MM.1S (cell line): ENCODE measurements around the gene TTC33.

Experiments
- DNase-seq: peaks from one replicate; pipeline ENCODE4 v3.0.0-alpha.2; 2015
- H2AFZ ChIP-seq: fragments of 300-600 bp; sonication (generic); 2 replicates; pipeline ENCODE4 v1.6.0; 2016; ENCODE audit warnings: antibody characterized with exemption, low read length
- H3F3A ChIP-seq: fragments of 300-600 bp; sonication (generic); 2 replicates; pipeline ENCODE4 v1.6.1; 2016; ENCODE audit warnings: mild to moderate bottlenecking, antibody characterized with exemption, low read length, moderate library complexity, mixed read lengths; ENCODE audit not compliant: insufficient read depth
- H3K27ac ChIP-seq: fragments of 300-600 bp; sonication (generic); 2 replicates; pipeline ENCODE4 v1.5.1; 2016; ENCODE audit warnings: mild to moderate bottlenecking, low read length
- H3K27me3 ChIP-seq: fragments of 300-600 bp; sonication (generic); replicated peaks from 2 replicates; pipeline ENCODE4 v1.6.0; 2016; ENCODE audit warnings: low read length; ENCODE audit not compliant: insufficient read depth
- H3K36me3 ChIP-seq: fragments of 300-600 bp; sonication (generic); replicated peaks from 2 replicates; pipeline ENCODE4 v1.6.1; 2016; ENCODE audit warnings: mild to moderate bottlenecking, low read length, mixed read lengths; ENCODE audit not compliant: insufficient read depth
- H3K4me1 ChIP-seq: fragments of 300-600 bp; sonication (generic); 2 replicates; pipeline ENCODE4 v1.6.1; 2016; ENCODE audit warnings: low read length, mixed read lengths
- H3K4me2 ChIP-seq: fragments of 300-600 bp; sonication (generic); 2 replicates; pipeline ENCODE4 v1.6.0; 2016; ENCODE audit warnings: low read depth, low read length
- H3K4me3 ChIP-seq: fragments of 300-600 bp; sonication (generic); 2 replicates; pipeline ENCODE4 v1.5.1; 2016; ENCODE audit warnings: low read length, mixed read lengths
- H3K79me2 ChIP-seq: fragments of 300-600 bp; sonication (generic); 2 replicates; pipeline ENCODE4 v1.6.1; 2016; ENCODE audit warnings: mixed run types, low read length, mixed read lengths
- H3K9ac ChIP-seq: fragments of 300-600 bp; sonication (generic); 2 replicates; pipeline ENCODE4 v1.6.1; 2016; ENCODE audit warnings: low read length, mixed read lengths
- H3K9me2 ChIP-seq: fragments of 300-600 bp; sonication (generic); replicated peaks from 2 replicates; pipeline ENCODE4 v1.6.1; 2016; ENCODE audit warnings: mild to moderate bottlenecking, low read length, mixed read lengths; ENCODE audit not compliant: insufficient read depth
- H3K9me3 ChIP-seq: fragments of 300-600 bp; sonication (generic); replicated peaks from 2 replicates; pipeline ENCODE4 v1.6.1; 2016; ENCODE audit warnings: mild to moderate bottlenecking, low read length, mixed read lengths; ENCODE audit not compliant: insufficient read depth
- H4K20me1 ChIP-seq: fragments of 300-600 bp; sonication (generic); 2 replicates; pipeline ENCODE4 v1.6.1; 2016; ENCODE audit warnings: mild to moderate bottlenecking, low read length, moderate library complexity, mixed read lengths; ENCODE audit not compliant: insufficient read depth
- EZH2 ChIP-seq: fragments of 300-600 bp; sonication (generic); optimal IDR thresholded peaks from 2 replicates; pipeline ENCODE3; 2017; ENCODE audit warnings: low read depth, mild to moderate bottlenecking, antibody characterized with exemption, low read length, mixed read lengths
- EZH2phosphoT487 ChIP-seq: fragments of 300-600 bp; sonication (generic); IDR thresholded peaks from 2 replicates; pipeline ENCODE4 v1.6.1; 2018; ENCODE audit warnings: antibody characterized with exemption, low read length
- TF ChIP-seq, protein P1 (sequence below): fragments of 300-600 bp; sonication (generic); IDR thresholded peaks from 2 replicates; pipeline ENCODE4 v1.5.1; 2016; ENCODE audit warnings: antibody characterized with exemption, low read length, mixed read lengths

The TTC33 gene

DNA sequence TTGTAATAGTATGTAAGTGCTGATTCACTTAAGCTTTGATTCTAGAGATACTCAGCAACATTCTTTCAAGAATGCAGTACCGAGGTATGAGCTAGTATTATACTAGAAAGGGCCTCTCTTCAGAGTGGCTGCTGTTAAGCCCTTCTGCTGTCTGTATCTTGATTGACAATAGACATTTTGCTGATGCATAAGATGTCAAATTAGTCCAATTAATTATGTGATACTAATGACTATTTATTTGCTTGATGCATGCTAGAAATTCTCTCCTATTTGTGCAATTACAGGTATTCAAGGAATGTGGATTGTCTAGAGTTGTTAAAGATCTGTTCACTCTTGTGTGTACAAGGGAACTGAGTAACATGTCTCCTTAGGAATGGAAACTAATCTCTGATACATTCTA lies 168.4 kb downstream of the TTC33 start:
- no peak for DNase-seq
- no peak overlapping the region for H3K27ac ChIP-seq
- H3K36me3 ChIP-seq: no peaks in the 10 kb centered on the region

DNA sequence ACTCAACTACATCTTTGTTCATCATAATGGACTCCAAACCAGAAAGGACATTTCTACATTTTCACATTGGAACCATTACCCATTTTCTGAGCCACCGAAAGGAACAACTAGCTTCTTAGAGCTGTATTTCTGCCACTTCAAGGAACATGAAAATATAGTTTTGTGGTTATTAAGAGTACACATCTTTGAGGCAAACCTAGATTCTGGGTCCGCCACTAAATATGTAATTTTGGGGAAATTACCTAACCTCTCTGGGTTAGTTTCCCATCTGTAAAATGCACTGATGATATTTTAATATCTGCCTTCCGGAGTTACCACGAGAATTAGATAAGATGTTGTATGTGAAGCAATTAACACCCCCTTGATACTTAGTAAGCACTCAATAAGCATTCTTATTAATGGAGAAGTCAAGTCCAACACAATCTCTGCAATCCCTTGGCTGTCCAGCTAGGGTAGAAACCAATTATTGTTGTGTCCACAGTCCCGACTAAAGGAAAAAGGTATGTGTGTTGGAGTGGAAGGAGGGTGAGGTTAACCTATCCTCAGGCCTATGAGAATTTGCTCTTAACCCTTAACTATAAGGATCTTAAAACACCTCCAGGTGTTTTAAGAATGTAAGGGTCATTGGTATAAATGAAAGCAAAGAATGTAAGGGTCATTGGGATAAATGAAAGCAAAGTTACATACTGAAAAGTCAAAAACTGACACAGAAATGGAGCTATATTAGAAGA lies 170.1 kb downstream of the TTC33 start:
- H3K4me3 ChIP-seq: no peak overlapping the region
- H3K9ac ChIP-seq: no peak overlapping the region
- TF ChIP-seq EZH2phosphoT487 (no peak), EZH2 (no peak)
- TF ChIP-seq, protein P1, sequence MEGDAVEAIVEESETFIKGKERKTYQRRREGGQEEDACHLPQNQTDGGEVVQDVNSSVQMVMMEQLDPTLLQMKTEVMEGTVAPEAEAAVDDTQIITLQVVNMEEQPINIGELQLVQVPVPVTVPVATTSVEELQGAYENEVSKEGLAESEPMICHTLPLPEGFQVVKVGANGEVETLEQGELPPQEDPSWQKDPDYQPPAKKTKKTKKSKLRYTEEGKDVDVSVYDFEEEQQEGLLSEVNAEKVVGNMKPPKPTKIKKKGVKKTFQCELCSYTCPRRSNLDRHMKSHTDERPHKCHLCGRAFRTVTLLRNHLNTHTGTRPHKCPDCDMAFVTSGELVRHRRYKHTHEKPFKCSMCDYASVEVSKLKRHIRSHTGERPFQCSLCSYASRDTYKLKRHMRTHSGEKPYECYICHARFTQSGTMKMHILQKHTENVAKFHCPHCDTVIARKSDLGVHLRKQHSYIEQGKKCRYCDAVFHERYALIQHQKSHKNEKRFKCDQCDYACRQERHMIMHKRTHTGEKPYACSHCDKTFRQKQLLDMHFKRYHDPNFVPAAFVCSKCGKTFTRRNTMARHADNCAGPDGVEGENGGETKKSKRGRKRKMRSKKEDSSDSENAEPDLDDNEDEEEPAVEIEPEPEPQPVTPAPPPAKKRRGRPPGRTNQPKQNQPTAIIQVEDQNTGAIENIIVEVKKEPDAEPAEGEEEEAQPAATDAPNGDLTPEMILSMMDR: no peak
- H3K4me2 ChIP-seq: no peak overlapping the region
- no peaks in the 10 kb centered on the region for H3K79me2 ChIP-seq
- H2AFZ ChIP-seq: no peak overlapping the region
- H3K36me3 ChIP-seq: no peaks in the 10 kb centered on the region
- H3K27me3 ChIP-seq: no peaks in the 10 kb centered on the region
- no peaks in the 10 kb centered on the region for H3K4me1 ChIP-seq
- no peak for DNase-seq
- no peaks in the 10 kb centered on the region for H3K9me3 ChIP-seq
- no peaks in the 10 kb centered on the region for H3F3A ChIP-seq
- no peaks in the 10 kb centered on the region for H3K9me2 ChIP-seq
- H3K27ac ChIP-seq: no peak overlapping the region
- no peaks in the 10 kb centered on the region for H4K20me1 ChIP-seq

More for the DNA sequence above, 168.4 kb downstream of the TTC33 start:
- Histone ChIP-seq H3K9ac (no peak overlapping the region), H3K27me3 (no peaks in the 10 kb centered on the region), H3K4me1 (no peaks in the 10 kb centered on the region), H3K4me2 (no peak overlapping the region), H4K20me1 (no peaks in the 10 kb centered on the region), H3K79me2 (no peaks in the 10 kb centered on the region), H3K4me3 (no peak overlapping the region), H2AFZ (no peak overlapping the region), H3K9me2 (no peaks in the 10 kb centered on the region), H3F3A (no peaks in the 10 kb centered on the region), H3K9me3 (no peaks in the 10 kb centered on the region)
- no peak for TF ChIP-seq EZH2
- TF ChIP-seq EZH2phosphoT487: no peak
- TF ChIP-seq, protein P1: no peak

DNA sequence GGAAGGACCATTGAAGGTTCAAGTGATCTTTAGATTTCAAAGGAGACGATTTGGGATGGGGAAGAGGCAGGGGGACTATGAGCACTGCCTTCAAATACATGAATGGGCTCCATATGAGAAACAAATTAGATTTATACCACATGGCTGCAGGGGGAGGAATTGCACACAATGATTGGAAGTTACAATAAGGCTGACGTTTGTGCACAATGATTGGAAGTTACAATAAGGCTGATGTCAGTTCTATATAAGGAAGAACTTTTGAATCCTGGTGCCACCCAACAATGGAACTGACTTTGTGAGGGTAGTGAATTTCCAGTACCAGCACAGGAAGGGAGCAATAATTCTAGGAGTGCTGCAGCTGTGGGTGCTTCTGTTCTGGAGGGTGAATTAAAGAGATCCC lies 171.7 kb downstream of the TTC33 start:
- H3K4me2 ChIP-seq: no peak overlapping the region
- H3F3A ChIP-seq: no peaks in the 10 kb centered on the region

More for the DNA sequence above, 171.7 kb downstream of the TTC33 start:
- DNase-seq: no peak
- no peaks in the 10 kb centered on the region for H3K36me3 ChIP-seq
- no peak overlapping the region for H3K9ac ChIP-seq
- no peak overlapping the region for H2AFZ ChIP-seq
- H4K20me1 ChIP-seq: no peaks in the 10 kb centered on the region
- no peaks in the 10 kb centered on the region for H3K79me2 ChIP-seq
- no peak overlapping the region for H3K4me3 ChIP-seq
- no peak overlapping the region for H3K27ac ChIP-seq
- no peaks in the 10 kb centered on the region for H3K27me3 ChIP-seq
- no peaks in the 10 kb centered on the region for H3K9me3 ChIP-seq
- no peaks in the 10 kb centered on the region for H3K9me2 ChIP-seq
- peaks cover 5% of the 10 kb centered on the region; the same call in 1 of the 2 replicates for H3K4me1 ChIP-seq
- TF ChIP-seq EZH2 (no peak), EZH2phosphoT487 (no peak)
- TF ChIP-seq, protein P1: no peak
